ENCODE data around the gene ACSS2.

ACSS2 gene

GRCh38 chr20:34951652-34952051, 75.2 kb downstream of the ACSS2 start:
- H2BK5ac ChIP-seq (ENCODE audit: low read depth, low read length, poor library complexity): no peak overlapping the region
- no peak overlapping the region for H2AFZ ChIP-seq (ENCODE audit: insufficient read depth, low read length, poor library complexity)
- no peak overlapping the region for H3K4me3 ChIP-seq (ENCODE audit: low read depth, low read length)
- H3K79me2 ChIP-seq (ENCODE audit: control insufficient read depth, insufficient read depth, low read length, poor library complexity): peaks cover 4% of the 10 kb centered on the region
- no peak overlapping the region for H3K27ac ChIP-seq (ENCODE audit: low read depth, low read length)
- no peak overlapping the region for H2BK120ac ChIP-seq (ENCODE audit: insufficient read depth, low read length, poor library complexity)
- H3K9ac ChIP-seq (ENCODE audit: low read length): peak overlapping the region; percentile 14
- no peaks in the 10 kb centered on the region for H3K27me3 ChIP-seq (ENCODE audit: insufficient read depth, low read length)
- no peak for DNase-seq
- H2BK12ac ChIP-seq (ENCODE audit: low read length): no peak overlapping the region
- H4K8ac ChIP-seq (ENCODE audit: low read depth, low read length): no peak overlapping the region
- no peak overlapping the region for H3K14ac ChIP-seq (ENCODE audit: low read length)
- no peak overlapping the region for H4K91ac ChIP-seq (ENCODE audit: low read depth, low read length)
- no peak overlapping the region for H3K4ac ChIP-seq (ENCODE audit: low read depth, low read length)
- H3K4me2 ChIP-seq (ENCODE audit: low read length): no peak overlapping the region
- H3K36me3 ChIP-seq (ENCODE audit: control insufficient read depth in 1 of 2, insufficient read depth in 2 of 2, low read length in 2 of 2): peaks cover 3 to 4% of the 10 kb centered on the region in 2 experiments
- H2AK5ac ChIP-seq (ENCODE audit: low read length): no peak overlapping the region
- no peak overlapping the region for H3K23ac ChIP-seq (ENCODE audit: low read length)
- no peaks in the 10 kb centered on the region for H3K9me3 ChIP-seq (ENCODE audit: insufficient read depth, low read depth, low read length)
- no peak overlapping the region for H4K12ac ChIP-seq (ENCODE audit: low read depth, low read length)
- H3K18ac ChIP-seq (ENCODE audit: low read length): no peak overlapping the region
- peaks cover 7% of the 10 kb centered on the region for H3K79me1 ChIP-seq (ENCODE audit: low read length)
- peaks cover 3 to 5% of the 10 kb centered on the region in 2 experiments for H3K4me1 ChIP-seq (ENCODE audit: control insufficient read depth in 1 of 2, insufficient read depth in 2 of 2, low read length in 2 of 2)
- whole genome bisulfite sequencing (ENCODE audit: extremely low coverage, insufficient coverage, insufficient read length): no CpG with 5 or more reads among the region's 8 CpGs

GRCh38 chr20:34952671-34953070, 76.3 kb downstream of the ACSS2 start:
- no peak overlapping the region for H2BK5ac ChIP-seq (ENCODE audit: low read depth, low read length, poor library complexity)
- H4K8ac ChIP-seq (ENCODE audit: low read depth, low read length): no peak overlapping the region
- no peak overlapping the region for H3K9ac ChIP-seq (ENCODE audit: low read length)
- peaks cover 4% of the 10 kb centered on the region for H3K79me2 ChIP-seq (ENCODE audit: control insufficient read depth, insufficient read depth, low read length, poor library complexity)
- no peak overlapping the region for H4K12ac ChIP-seq (ENCODE audit: low read depth, low read length)
- H2AK5ac ChIP-seq (ENCODE audit: low read length): no peak overlapping the region
- no peaks in the 10 kb centered on the region for H3K9me3 ChIP-seq (ENCODE audit: insufficient read depth, low read depth, low read length)
- H3K23ac ChIP-seq (ENCODE audit: low read length): no peak overlapping the region
- H2AFZ ChIP-seq (ENCODE audit: insufficient read depth, low read length, poor library complexity): no peak overlapping the region
- H2BK120ac ChIP-seq (ENCODE audit: insufficient read depth, low read length, poor library complexity): no peak overlapping the region
- H3K79me1 ChIP-seq (ENCODE audit: low read length): peaks cover 7% of the 10 kb centered on the region
- H3K18ac ChIP-seq (ENCODE audit: low read length): no peak overlapping the region
- H3K36me3 ChIP-seq (ENCODE audit: control insufficient read depth in 1 of 2, insufficient read depth in 2 of 2, low read length in 2 of 2): peaks cover 3 to 4% of the 10 kb centered on the region in 2 experiments
- H2BK12ac ChIP-seq (ENCODE audit: low read length): no peak overlapping the region
- H3K27ac ChIP-seq (ENCODE audit: low read depth, low read length): no peak overlapping the region
- H3K27me3 ChIP-seq (ENCODE audit: insufficient read depth, low read length): no peaks in the 10 kb centered on the region
- H3K14ac ChIP-seq (ENCODE audit: low read length): no peak overlapping the region
- H3K4me2 ChIP-seq (ENCODE audit: low read length): no peak overlapping the region
- no peak overlapping the region for H3K4me3 ChIP-seq (ENCODE audit: low read depth, low read length)
- no CpG with 5 or more reads among the region's 5 CpGs for WGBS (ENCODE audit: extremely low coverage, insufficient coverage, insufficient read length)
- DNase-seq: no peak
- no peak overlapping the region for H3K4ac ChIP-seq (ENCODE audit: low read depth, low read length)
- H3K4me1 ChIP-seq (ENCODE audit: control insufficient read depth in 1 of 2, insufficient read depth in 2 of 2, low read length in 2 of 2): peaks cover 3 to 5% of the 10 kb centered on the region in 2 experiments
- H4K91ac ChIP-seq (ENCODE audit: low read depth, low read length): no peak overlapping the region

GRCh38 chr20:34953960-34954359, 77.5 kb downstream of the ACSS2 start:
- Histone ChIP-seq H3K27ac (ENCODE audit: low read depth, low read length) (no peak overlapping the region), H3K36me3 (ENCODE audit: control insufficient read depth in 1 of 2, insufficient read depth in 2 of 2, low read length in 2 of 2) (peaks cover 3 to 4% of the 10 kb centered on the region in 2 experiments), H4K91ac (ENCODE audit: low read depth, low read length) (no peak overlapping the region), H4K8ac (ENCODE audit: low read depth, low read length) (no peak overlapping the region), H3K79me2 (ENCODE audit: control insufficient read depth, insufficient read depth, low read length, poor library complexity) (peaks cover 4% of the 10 kb centered on the region), H3K79me1 (ENCODE audit: low read length) (peaks cover 7% of the 10 kb centered on the region), H3K14ac (ENCODE audit: low read length) (no peak overlapping the region), H2AK5ac (ENCODE audit: low read length) (no peak overlapping the region), H2BK12ac (ENCODE audit: low read length) (no peak overlapping the region), H3K4ac (ENCODE audit: low read depth, low read length) (no peak overlapping the region), H4K12ac (ENCODE audit: low read depth, low read length) (no peak overlapping the region), H3K27me3 (ENCODE audit: insufficient read depth, low read length) (no peaks in the 10 kb centered on the region), H3K9me3 (ENCODE audit: insufficient read depth, low read depth, low read length) (no peaks in the 10 kb centered on the region), H3K4me2 (ENCODE audit: low read length) (no peak overlapping the region), H3K23ac (ENCODE audit: low read length) (no peak overlapping the region), H3K9ac (ENCODE audit: low read length) (no peak overlapping the region), H3K18ac (ENCODE audit: low read length) (no peak overlapping the region), H2AFZ (ENCODE audit: insufficient read depth, low read length, poor library complexity) (no peak overlapping the region), H3K4me3 (ENCODE audit: low read depth, low read length) (no peak overlapping the region), H2BK120ac (ENCODE audit: insufficient read depth, low read length, poor library complexity) (no peak overlapping the region), H2BK5ac (ENCODE audit: low read depth, low read length, poor library complexity) (no peak overlapping the region), H3K4me1 (ENCODE audit: control insufficient read depth in 1 of 2, insufficient read depth in 2 of 2, low read length in 2 of 2) (peaks cover 3 to 5% of the 10 kb centered on the region in 2 experiments)
- no CpG with 5 or more reads among the region's 7 CpGs for WGBS (ENCODE audit: extremely low coverage, insufficient coverage, insufficient read length)
- DNase-seq: no peak

DNA sequence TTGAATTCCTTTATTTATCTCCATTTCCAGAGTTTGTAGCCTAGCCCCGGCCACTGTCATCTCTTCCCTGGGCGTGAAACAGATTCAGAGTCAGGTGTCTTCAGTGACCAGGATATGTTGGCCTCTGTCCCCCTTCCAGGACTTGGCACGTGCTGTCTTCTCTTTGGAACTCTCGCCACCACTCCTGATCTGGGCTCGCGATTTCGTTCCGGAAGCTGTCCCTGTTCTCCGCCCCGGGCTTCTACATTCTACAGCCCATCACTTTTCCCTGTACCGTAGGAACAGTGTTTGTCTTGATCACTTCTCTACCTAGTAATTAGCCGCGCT, 78.5 kb downstream of the ACSS2 start:
- Histone ChIP-seq H2BK12ac (ENCODE audit: low read length) (no peak overlapping the region), H3K4me2 (ENCODE audit: low read length) (peak overlapping the region; percentile 49)

More for the DNA sequence above, 78.5 kb downstream of the ACSS2 start:
- Histone ChIP-seq H4K91ac (ENCODE audit: low read depth, low read length) (no peak overlapping the region), H3K27ac (ENCODE audit: low read depth, low read length) (peak overlapping the region; percentile 59), H3K18ac (ENCODE audit: low read length) (no peak overlapping the region), H3K23ac (ENCODE audit: low read length) (no peak overlapping the region), H3K79me2 (ENCODE audit: control insufficient read depth, insufficient read depth, low read length, poor library complexity) (peaks cover 4% of the 10 kb centered on the region), H3K4me3 (ENCODE audit: low read depth, low read length) (peak overlapping the region; percentile 74), H3K14ac (ENCODE audit: low read length) (peak overlapping the region; percentile 83), H2AK5ac (ENCODE audit: low read length) (no peak overlapping the region), H3K4me1 (ENCODE audit: control insufficient read depth in 1 of 2, insufficient read depth in 2 of 2, low read length in 2 of 2) (peaks cover 3 to 5% of the 10 kb centered on the region in 2 experiments), H2BK120ac (ENCODE audit: insufficient read depth, low read length, poor library complexity) (no peak overlapping the region), H3K27me3 (ENCODE audit: insufficient read depth, low read length) (no peaks in the 10 kb centered on the region), H3K4ac (ENCODE audit: low read depth, low read length) (no peak overlapping the region), H3K9me3 (ENCODE audit: insufficient read depth, low read depth, low read length) (no peaks in the 10 kb centered on the region), H3K9ac (ENCODE audit: low read length) (no peak overlapping the region), H4K8ac (ENCODE audit: low read depth, low read length) (no peak overlapping the region), H3K79me1 (ENCODE audit: low read length) (peaks cover 7% of the 10 kb centered on the region), H2AFZ (ENCODE audit: insufficient read depth, low read length, poor library complexity) (no peak overlapping the region), H4K12ac (ENCODE audit: low read depth, low read length) (no peak overlapping the region), H2BK5ac (ENCODE audit: low read depth, low read length, poor library complexity) (no peak overlapping the region), H3K36me3 (ENCODE audit: control insufficient read depth in 1 of 2, insufficient read depth in 2 of 2, low read length in 2 of 2) (peaks cover 3% of the 10 kb centered on the region in 2 experiments)
- peak in 1 of 2 donors; percentile 7 for DNase-seq
- WGBS (ENCODE audit: extremely low coverage, insufficient coverage, insufficient read length): no CpG with 5 or more reads among the region's 13 CpGs
